GM18526 (cell line): ENCODE measurements around the gene LRRTM2.

Experiments
- POLR2A ChIP-seq: IDR thresholded peaks from 3 replicates; pipeline ENCODE4 v1.6.1; 2011; ENCODE audit not compliant: insufficient read length; ENCODE audit errors: extremely low read depth

The LRRTM2 gene

GRCh38 chr5:138874771-138875551 lies at the start of gene LRRTM2:
TSS of gene LRRTM2 (minus strand) at chr5:138875335. CDS start at chr5:138874911, 424 bp downstream.
- no peak for TF ChIP-seq POLR2A

- no peak for TF ChIP-seq POLR2A
Observed at GRCh38 chr5:138922494-138922893, 47.4 kb upstream of the LRRTM2 start.

GRCh38 chr5:138920181-138920580 lies 45.0 kb upstream of the LRRTM2 start:
- TF ChIP-seq POLR2A, result no peak

- no peak for TF ChIP-seq POLR2A
Observed at GRCh38 chr5:138918686-138919085, 43.6 kb upstream of the LRRTM2 start.

GRCh38 chr5:138914338-138914737 lies 39.2 kb upstream of the LRRTM2 start:
- TF ChIP-seq POLR2A, result no peak

GRCh38 chr5:138913773-138914172 lies 38.6 kb upstream of the LRRTM2 start:
- no peak for TF ChIP-seq POLR2A

GRCh38 chr5:138912093-138912492 lies 37.0 kb upstream of the LRRTM2 start:
- TF ChIP-seq POLR2A, result no peak

GRCh38 chr5:138911441-138911840 lies 36.3 kb upstream of the LRRTM2 start:
- TF ChIP-seq POLR2A, result no peak

- no peak for TF ChIP-seq POLR2A
Observed at GRCh38 chr5:138910546-138911185, 35.5 kb upstream of the LRRTM2 start.

- TF ChIP-seq POLR2A, result no peak
Observed at GRCh38 chr5:138909734-138910133, 34.6 kb upstream of the LRRTM2 start.

GRCh38 chr5:138905541-138905940 lies 30.4 kb upstream of the LRRTM2 start:
- TF ChIP-seq POLR2A, result no peak

GRCh38 chr5:138903130-138903775 lies 28.1 kb upstream of the LRRTM2 start:
- TF ChIP-seq POLR2A, result no peak

- no peak for TF ChIP-seq POLR2A
Observed at GRCh38 chr5:138901716-138902115, 26.6 kb upstream of the LRRTM2 start.

- TF ChIP-seq POLR2A, result no peak
Observed at GRCh38 chr5:138900281-138900965, 25.3 kb upstream of the LRRTM2 start.

GRCh38 chr5:138898742-138899141 lies 23.6 kb upstream of the LRRTM2 start:
- no peak for TF ChIP-seq POLR2A

- TF ChIP-seq POLR2A, result no peak
Observed at GRCh38 chr5:138898299-138898698, 23.2 kb upstream of the LRRTM2 start.

GRCh38 chr5:138895918-138896317 lies 20.8 kb upstream of the LRRTM2 start:
- no peak for TF ChIP-seq POLR2A
